Calu3 (cell line): Measurements from ENCODE around the gene C10orf62. TPM values are rescaled to one million over a fixed set of nuclear protein-coding genes. Genes with fewer than 3 reads are reported as not detected.

Experiments
- BruUV-seq: library from RNA; stranded (reverse); fragments of 400-500 nt; replicated peaks from 2 replicates; lab custom pipeline; 2021; lab: Mats Ljungman, UMichigan
- CTCF ChIA-PET: fragments of 300-600 bp; sonication (Branson Sonifier 250); formaldehyde crosslinking; loops from one replicate; lab custom pipeline; 2022; ENCODE audit warnings: antibody characterized with exemption; lab: Charles Lee
- DNase-seq: peaks from one replicate; pipeline ENCODE4 v3.0.0; 2022
- H3K27ac Mint-ChIP-seq: one replicate; pipeline ENCODE4 v1.8.0; 2022; ENCODE audit warnings: mixed read lengths; ENCODE audit not compliant: unreplicated experiment
- H3K27me3 Mint-ChIP-seq: one replicate; pipeline ENCODE4 v1.8.0; 2022; ENCODE audit warnings: mixed read lengths; ENCODE audit not compliant: unreplicated experiment
- H3K36me3 Mint-ChIP-seq: one replicate; pipeline ENCODE4 v1.8.0; 2022; ENCODE audit warnings: mild to moderate bottlenecking, moderate library complexity, mixed read lengths; ENCODE audit not compliant: insufficient read depth, unreplicated experiment
- H3K4me1 Mint-ChIP-seq: one replicate; pipeline ENCODE4 v1.8.0; 2022; ENCODE audit warnings: mild to moderate bottlenecking, low read depth, mixed read lengths; ENCODE audit not compliant: unreplicated experiment
- H3K4me3 Mint-ChIP-seq: one replicate; pipeline ENCODE4 v1.8.0; 2022; ENCODE audit warnings: mild to moderate bottlenecking, low read depth, moderate library complexity, mixed read lengths; ENCODE audit not compliant: unreplicated experiment
- H3K9me3 Mint-ChIP-seq: one replicate; pipeline ENCODE4 v1.8.0; 2022; ENCODE audit warnings: low read depth, mixed read lengths; ENCODE audit not compliant: unreplicated experiment
- CTCF ChIP-seq: fragments of 200-600 bp; IDR thresholded peaks from one replicate; pipeline ENCODE4 v1.8.0; 2022; ENCODE audit warnings: antibody characterized with exemption; ENCODE audit not compliant: unreplicated experiment
- intact Hi-C: fragments of 100-400 bp; cut with micrococcal nuclease; formaldehyde crosslinking; loops from one replicate; pipeline ENCODE4 v1.10.0; 2022; ENCODE audit not compliant: unreplicated experiment
- total RNA-seq: library from RNA; stranded (reverse); gene quantifications from 2 replicates; pipeline ENCODE4 v1.2.3, GENCODE V29; 2022

C10orf62 gene
- total RNA-seq, 1 experiment from 2014 or later: 1.5 TPM

- TF ChIP-seq CTCF: no peak
- Mint-ChIP-seq H3K27ac (peak within 1 kb of the TSS; percentile 93), H3K4me1 (peaks cover 9% of the 10 kb centered on the region), H3K9me3 (no peaks in the 10 kb centered on the region), H3K4me3 (peak within 1 kb of the TSS; percentile 92), H3K27me3 (no peaks in the 10 kb centered on the region), H3K36me3 (peaks cover 25% of the 10 kb centered on the region)
- intact Hi-C loops: no loop called here
- CTCF ChIA-PET: no interaction called here
- no TSS peak for BruUV-seq
- DNase-seq: peak; percentile 95
These were observed 50.8 kb downstream of the C10orf62 start, which contains the start of gene PI4K2A for GRCh38 chr10:97640174-97640867. TSS of gene PI4K2A (plus strand) at chr10:97640671. CDS start at chr10:97640743, 72 bp downstream.

Other genes starting within 250 kb of the C10orf62 start
- gene RRP12, start 188.4 kb upstream of the C10orf62 start, total RNA-seq: 52.6 and 54.6 TPM in 2 replicates
- 148 and 157 TPM in 2 replicates for gene PGAM1, start 163.5 kb upstream of the C10orf62 start, total RNA-seq
- 28.6 and 29.5 TPM in 2 replicates for gene EXOSC1, start 143.7 kb upstream of the C10orf62 start, total RNA-seq
- gene ZDHHC16, start 143.5 kb upstream of the C10orf62 start, total RNA-seq: 25.7 and 27.7 TPM in 2 replicates
- gene MMS19, start 91.3 kb upstream of the C10orf62 start, total RNA-seq: 39.8 and 46.5 TPM in 2 replicates
- 8.7 and 9.3 TPM in 2 replicates for gene UBTD1, start 90.8 kb upstream of the C10orf62 start, total RNA-seq
- 0.47 and 0.90 TPM in 2 replicates for gene ANKRD2, start 16.9 kb upstream of the C10orf62 start, total RNA-seq
- 7.8 and 7.9 TPM in 2 replicates for gene HOGA1, start 5.3 kb upstream of the C10orf62 start, total RNA-seq
- 5.5 and 6.2 TPM in 2 replicates for gene MORN4, start 43.8 kb downstream of the C10orf62 start, total RNA-seq
- gene PI4K2A, start 51.0 kb downstream of the C10orf62 start, total RNA-seq: 12.6 and 13.0 TPM in 2 replicates
- gene AVPI1, start 97.5 kb downstream of the C10orf62 start, total RNA-seq: 16.9 and 25.6 TPM in 2 replicates
- gene MARVELD1, start 124.0 kb downstream of the C10orf62 start, total RNA-seq: 18.1 and 20.2 TPM in 2 replicates
- 28.3 and 30.0 TPM in 2 replicates for gene ZFYVE27, start 147.4 kb downstream of the C10orf62 start, total RNA-seq
- 0.19 and 0.20 TPM in 2 replicates for gene SFRP5, start 182.3 kb downstream of the C10orf62 start, total RNA-seq